ENCODE data around the gene ITGA4. TPM values are rescaled to one million over a fixed set of nuclear protein-coding genes. Genes with fewer than 3 reads are reported as not detected.

ITGA4 gene
- polyA plus RNA-seq, 1 donor (not counting 4 experiments of a cell fraction or from before 2014, with no cell fraction given): 4.7 TPM

GRCh38 chr2:181575650-181576025 lies 118.5 kb downstream of the ITGA4 start:
- FAIRE-seq: no peak
- Histone ChIP-seq H3K4me2 (ENCODE audit: control insufficient read depth, extremely low read depth, insufficient read depth, low read depth, low read length) (no peak overlapping the region), H3K9me3 (ENCODE audit: control insufficient read depth, low read depth, low read length) (no peaks in the 10 kb centered on the region), H3K9me1 (ENCODE audit: control insufficient read depth, extremely low read depth, insufficient read depth, low read length) (no peaks in the 10 kb centered on the region), H3K27ac (ENCODE audit: control insufficient read depth, insufficient read depth, low read length) (no peak overlapping the region), H4K20me1 (ENCODE audit: control insufficient read depth, extremely low read depth, insufficient read depth, low read length) (no peaks in the 10 kb centered on the region), H2AFZ (ENCODE audit: control insufficient read depth, low read length) (no peak overlapping the region), H3K9ac (ENCODE audit: control insufficient read depth, extremely low read depth, insufficient read depth, low read length) (no peak overlapping the region), H3K4me1 (ENCODE audit: control insufficient read depth, extremely low read depth, insufficient read depth, low read length) (peaks cover 3% of the 10 kb centered on the region), H3K79me2 (ENCODE audit: control insufficient read depth, insufficient read depth, low read length) (no peaks in the 10 kb centered on the region), H3K27me3 (ENCODE audit: control insufficient read depth, extremely low read depth, insufficient read depth, low read length) (no peaks in the 10 kb centered on the region), H3K36me3 (ENCODE audit: control insufficient read depth in 2 of 2, extremely low read depth in 1 of 2, insufficient read depth in 2 of 2, low read length in 2 of 2) (no peaks in the 10 kb centered on the region), H3K4me3 (ENCODE audit: control insufficient read depth in 2 of 3, extremely low read depth in 1 of 3, insufficient read depth in 2 of 3, low read depth in 1 of 3, low read length in 3 of 3) (no peak overlapping the region)
- TF ChIP-seq CTCF (optimal IDR thresholded peaks at IDR 0.05 in 1 of 3, IDR thresholded peaks at IDR 0.05 in 1 of 3, conservative IDR thresholded peaks at IDR 0.05 in 1 of 3; ENCODE audit: extremely low read depth in 1 of 3, insufficient read depth in 2 of 3, low read length in 3 of 3): no peak
- no peak for TF ChIP-seq EZH2 (IDR thresholded peaks at IDR 0.05; ENCODE audit: low read length)
- dilution Hi-C loops (cut with MboI; ENCODE audit: extremely low pct_ligation_motif_present, low sequenced_read_pairs): no loop called here
- DNase-seq (ENCODE audit: low read depth, low spot score): no peak

- no peak for FAIRE-seq
- Histone ChIP-seq H4K20me1 (ENCODE audit: control insufficient read depth, extremely low read depth, insufficient read depth, low read length) (no peaks in the 10 kb centered on the region), H3K36me3 (ENCODE audit: control insufficient read depth in 2 of 2, extremely low read depth in 1 of 2, insufficient read depth in 2 of 2, low read length in 2 of 2) (no peaks in the 10 kb centered on the region), H3K79me2 (ENCODE audit: control insufficient read depth, insufficient read depth, low read length) (no peaks in the 10 kb centered on the region), H3K4me2 (ENCODE audit: control insufficient read depth, extremely low read depth, insufficient read depth, low read depth, low read length) (no peak overlapping the region), H3K27ac (ENCODE audit: control insufficient read depth, insufficient read depth, low read length) (no peak overlapping the region), H3K9ac (ENCODE audit: control insufficient read depth, extremely low read depth, insufficient read depth, low read length) (no peak overlapping the region), H3K4me3 (ENCODE audit: control insufficient read depth in 2 of 3, extremely low read depth in 1 of 3, insufficient read depth in 2 of 3, low read depth in 1 of 3, low read length in 3 of 3) (no peak overlapping the region), H3K27me3 (ENCODE audit: control insufficient read depth, extremely low read depth, insufficient read depth, low read length) (no peaks in the 10 kb centered on the region), H3K4me1 (ENCODE audit: control insufficient read depth, extremely low read depth, insufficient read depth, low read length) (peaks cover 3% of the 10 kb centered on the region), H3K9me3 (ENCODE audit: control insufficient read depth, low read depth, low read length) (no peaks in the 10 kb centered on the region), H3K9me1 (ENCODE audit: control insufficient read depth, extremely low read depth, insufficient read depth, low read length) (no peaks in the 10 kb centered on the region), H2AFZ (ENCODE audit: control insufficient read depth, low read length) (no peak overlapping the region)
- no peak for DNase-seq (ENCODE audit: low read depth, low spot score)
- dilution Hi-C loops (cut with MboI; ENCODE audit: extremely low pct_ligation_motif_present, low sequenced_read_pairs): no loop called here
- no peak for TF ChIP-seq EZH2 (IDR thresholded peaks at IDR 0.05; ENCODE audit: low read length)
- no peak for TF ChIP-seq CTCF (optimal IDR thresholded peaks at IDR 0.05 in 1 of 3, IDR thresholded peaks at IDR 0.05 in 1 of 3, conservative IDR thresholded peaks at IDR 0.05 in 1 of 3; ENCODE audit: extremely low read depth in 1 of 3, insufficient read depth in 2 of 3, low read length in 3 of 3)
These were observed 119.2 kb downstream of the ITGA4 start for GRCh38 chr2:181576431-181576830.

All from keratinocyte (primary cell).